Panc1 (cell line): ENCODE data around the gene CSNK1G1. TPM values are rescaled to one million over a fixed set of nuclear protein-coding genes. Genes with fewer than 3 reads are reported as not detected.
"Not testable (repeated sequence)": the region's sequence is repeated elsewhere in the genome, so short reads cannot be mapped to it uniquely, and the experiment has no call there.

Experiments
- ATAC-seq: fragments of 200-7000 bp; cut with Tn5 transposase; 2 replicates; pipeline ENCODE4 v1.9.1; 2020; ENCODE audit warnings: mild to moderate bottlenecking, moderate library complexity
- BruUV-seq: library from RNA; stranded (reverse); fragments of 400-500 nt; replicated peaks from 2 replicates; lab custom pipeline; 2021; lab: Mats Ljungman, UMichigan
- CTCF ChIA-PET: fragments of 300-600 bp; sonication (Branson Sonifier 250); formaldehyde crosslinking; loops from one replicate; lab custom pipeline; 2022; ENCODE audit warnings: antibody characterized with exemption; lab: Charles Lee
- POLR2A ChIA-PET: fragments of 300-600 bp; sonication (Branson Sonifier 250); formaldehyde crosslinking; loops from one replicate; lab custom pipeline; 2022; ENCODE audit warnings: antibody characterized with exemption; lab: Charles Lee
- DNase-seq: peaks from one replicate; pipeline ENCODE4 v3.0.0-alpha.2; 2010; ENCODE audit warnings: low read depth, low spot score
- H3K27ac ChIP-seq: 2 replicates; pipeline ENCODE4 v1.5.1; 2011; ENCODE audit warnings: mild to moderate bottlenecking, low read length, inconsistent platforms
- H3K27me3 ChIP-seq: fragments of 200-500 bp; sonication (Bioruptor generic); 2 replicates; pipeline ENCODE4 v1.6.0; 2014; ENCODE audit warnings: low read length, inconsistent platforms; ENCODE audit not compliant: control insufficient read depth, insufficient read depth
- H3K36me3 ChIP-seq: fragments of 200-500 bp; sonication (Bioruptor generic); 2 replicates; pipeline ENCODE4 v1.5.1; 2014; ENCODE audit warnings: inconsistent platforms, mild to moderate bottlenecking, low read length, moderate library complexity; ENCODE audit not compliant: control insufficient read depth, insufficient read depth
- H3K4me1 ChIP-seq: 2 replicates; pipeline ENCODE4 v1.5.1; 2011; ENCODE audit warnings: inconsistent platforms, mild to moderate bottlenecking, low read length, moderate library complexity; ENCODE audit not compliant: control insufficient read depth, insufficient read depth
- H3K4me3 ChIP-seq, 2 experiments: 2 replicates each; pipeline ENCODE4 v1.5.1; 2011 to 2012; ENCODE audit warnings: low read depth in 2 of 2, low read length in 2 of 2, mild to moderate bottlenecking in 2 of 2, inconsistent platforms in 1 of 2, moderate library complexity in 1 of 2
- H3K9me3 ChIP-seq: fragments of 200-500 bp; sonication (Bioruptor generic); 2 replicates; pipeline ENCODE4 v1.5.1; 2014; ENCODE audit warnings: low read depth, mild to moderate bottlenecking, inconsistent platforms, low read length, moderate library complexity; ENCODE audit not compliant: control insufficient read depth, insufficient read depth
- POLR2AphosphoS5 ChIP-seq: IDR thresholded peaks from 2 replicates; pipeline ENCODE4 v1.6.1; 2012; ENCODE audit warnings: mild to moderate bottlenecking, low read depth, low read length, moderate library complexity
- SIN3A ChIP-seq: IDR thresholded peaks from 2 replicates; pipeline ENCODE4 v1.6.1; 2012; ENCODE audit warnings: low read depth, mild to moderate bottlenecking, low read length, moderate library complexity, borderline replicate concordance; ENCODE audit not compliant: insufficient read depth
- TCF7L2 ChIP-seq: IDR thresholded peaks from 2 replicates; pipeline ENCODE4 v1.6.1; 2011; ENCODE audit warnings: mild to moderate bottlenecking, low read depth, low read length, inconsistent platforms
- in situ Hi-C: cut with HindIII; loops from 2 replicates; pipeline ENCODE4 v1.10.0; 2016; ENCODE audit warnings: low sequenced_read_pairs, low pct_unique_long_range_greater_than_20kb
- intact Hi-C: fragments of 100-400 bp; cut with micrococcal nuclease; formaldehyde crosslinking; loops from one replicate; pipeline ENCODE4 v1.10.0; 2022; ENCODE audit not compliant: unreplicated experiment
- total RNA-seq: library from RNA; stranded (reverse); gene quantifications from one replicate; pipeline ENCODE4 v1.2.1, GENCODE V29; 2021; ENCODE audit not compliant: unreplicated experiment
- TF ChIP-seq, protein P1 (sequence below), 2 experiments: IDR thresholded peaks; 2 replicates each; pipeline ENCODE4 v1.6.1; 2011 to 2012; ENCODE audit warnings: low read depth in 2 of 2, control low read depth in 1 of 2, low read length in 1 of 2, mild to moderate bottlenecking in 1 of 2, moderate library complexity in 1 of 2; ENCODE audit not compliant: insufficient read depth in 1 of 2
- TF ChIP-seq, protein P2 (sequence below): fragments of 450-650 bp; IDR thresholded peaks from 2 replicates; pipeline ENCODE4 v1.5.1; 2017; ENCODE audit warnings: mild to moderate bottlenecking

CSNK1G1 gene
- total RNA-seq, 1 experiment from 2014 or later = 22.8 TPM

DNA sequence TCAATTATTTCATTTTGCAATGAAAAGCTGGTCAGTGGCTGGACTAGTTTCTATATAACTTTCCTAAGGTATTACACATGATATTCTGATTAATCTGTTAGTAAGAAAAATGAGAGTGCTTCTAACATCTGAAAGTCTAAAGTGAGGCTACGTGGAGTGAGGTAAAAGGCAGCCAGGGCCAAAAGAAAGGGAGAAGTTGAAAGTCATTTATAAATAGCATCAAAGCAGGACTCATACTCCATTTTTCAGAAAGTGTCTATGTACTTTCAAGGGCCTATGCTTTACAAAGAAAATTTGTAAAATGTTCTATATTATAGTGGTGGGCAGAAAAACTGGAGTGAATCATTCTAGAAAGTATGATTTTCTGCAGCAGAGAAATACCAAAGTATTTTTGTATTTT, 80.0 kb downstream of the CSNK1G1 start:
- Histone ChIP-seq H3K9me3 (no peaks in the 10 kb centered on the region), H3K4me3 (no peak overlapping the region), H3K27ac (no peak overlapping the region), H3K4me1 (0 out of 2 replicates have a peak, but pooled peaks cover 4% of the 10 kb centered on the region), H3K36me3 (no peaks in the 10 kb centered on the region), H3K27me3 (no peaks in the 10 kb centered on the region)
- ATAC-seq (no peak), DNase-seq (no peak)
- intact Hi-C loops (no loop called here), in situ Hi-C loops (no loop called here)
- POLR2A ChIA-PET = no interaction called here
- no peak for TF ChIP-seq POLR2AphosphoS5
- CTCF ChIA-PET = no interaction called here
- BruUV-seq = no TSS peak

DNA sequence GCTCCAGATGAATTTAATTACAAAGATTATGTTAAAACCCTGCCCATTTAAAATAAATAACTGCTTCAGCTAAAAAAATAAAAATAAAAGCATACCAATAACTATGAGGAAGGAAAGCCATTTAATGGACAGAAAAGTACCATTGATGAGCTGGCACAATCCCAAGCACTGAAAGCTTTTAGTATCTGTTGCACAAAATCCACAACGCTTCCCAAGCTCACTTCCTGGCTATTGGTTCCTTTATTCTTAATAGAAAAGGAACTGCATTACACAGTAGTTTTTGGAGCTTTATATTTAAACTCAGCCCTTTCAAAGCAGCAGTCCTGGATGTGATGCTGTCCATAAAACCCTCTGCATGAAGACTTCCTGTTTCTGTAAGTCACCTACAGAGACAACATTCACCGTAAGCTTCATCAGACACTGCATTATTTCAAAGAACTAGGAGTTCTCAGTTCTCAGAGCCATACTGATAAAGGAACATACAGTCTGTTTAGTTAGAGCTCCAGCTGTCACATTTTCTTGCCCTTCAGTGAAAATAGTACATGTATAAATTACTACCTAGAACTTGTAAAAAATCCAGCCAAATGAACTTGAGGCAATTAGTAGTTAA, 81.5 kb downstream of the CSNK1G1 start:
- DNase-seq (no peak), ATAC-seq (no peak)
- H3K4me1 ChIP-seq = 0 out of 2 replicates have a peak, but pooled peaks cover 4% of the 10 kb centered on the region
- TF ChIP-seq POLR2AphosphoS5 = no peak
- TF ChIP-seq, protein P1, sequence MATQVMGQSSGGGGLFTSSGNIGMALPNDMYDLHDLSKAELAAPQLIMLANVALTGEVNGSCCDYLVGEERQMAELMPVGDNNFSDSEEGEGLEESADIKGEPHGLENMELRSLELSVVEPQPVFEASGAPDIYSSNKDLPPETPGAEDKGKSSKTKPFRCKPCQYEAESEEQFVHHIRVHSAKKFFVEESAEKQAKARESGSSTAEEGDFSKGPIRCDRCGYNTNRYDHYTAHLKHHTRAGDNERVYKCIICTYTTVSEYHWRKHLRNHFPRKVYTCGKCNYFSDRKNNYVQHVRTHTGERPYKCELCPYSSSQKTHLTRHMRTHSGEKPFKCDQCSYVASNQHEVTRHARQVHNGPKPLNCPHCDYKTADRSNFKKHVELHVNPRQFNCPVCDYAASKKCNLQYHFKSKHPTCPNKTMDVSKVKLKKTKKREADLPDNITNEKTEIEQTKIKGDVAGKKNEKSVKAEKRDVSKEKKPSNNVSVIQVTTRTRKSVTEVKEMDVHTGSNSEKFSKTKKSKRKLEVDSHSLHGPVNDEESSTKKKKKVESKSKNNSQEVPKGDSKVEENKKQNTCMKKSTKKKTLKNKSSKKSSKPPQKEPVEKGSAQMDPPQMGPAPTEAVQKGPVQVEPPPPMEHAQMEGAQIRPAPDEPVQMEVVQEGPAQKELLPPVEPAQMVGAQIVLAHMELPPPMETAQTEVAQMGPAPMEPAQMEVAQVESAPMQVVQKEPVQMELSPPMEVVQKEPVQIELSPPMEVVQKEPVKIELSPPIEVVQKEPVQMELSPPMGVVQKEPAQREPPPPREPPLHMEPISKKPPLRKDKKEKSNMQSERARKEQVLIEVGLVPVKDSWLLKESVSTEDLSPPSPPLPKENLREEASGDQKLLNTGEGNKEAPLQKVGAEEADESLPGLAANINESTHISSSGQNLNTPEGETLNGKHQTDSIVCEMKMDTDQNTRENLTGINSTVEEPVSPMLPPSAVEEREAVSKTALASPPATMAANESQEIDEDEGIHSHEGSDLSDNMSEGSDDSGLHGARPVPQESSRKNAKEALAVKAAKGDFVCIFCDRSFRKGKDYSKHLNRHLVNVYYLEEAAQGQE (IDR thresholded peaks at IDR 0.05; ENCODE audit: insufficient read depth in 1 of 2, low read depth in 2 of 2, low read length in 1 of 2) = no peak
- no peak overlapping the region for H3K4me3 ChIP-seq
- H3K36me3 ChIP-seq = no peaks in the 10 kb centered on the region
- H3K27ac ChIP-seq = no peak overlapping the region
- intact Hi-C loops (no loop called here), in situ Hi-C loops (no loop called here)
- ChIA-PET POLR2A (interaction anchor here (0.6 to 1.3 kb wide), 3 partner anchors 27 to 566 kb away, joined by 3 to 4 read pairs (median 3); no protein-coding TSS in a partner anchor), CTCF (no interaction called here)
- H3K27me3 ChIP-seq = no peaks in the 10 kb centered on the region
- no TSS peak for BruUV-seq
- no peaks in the 10 kb centered on the region for H3K9me3 ChIP-seq

DNA sequence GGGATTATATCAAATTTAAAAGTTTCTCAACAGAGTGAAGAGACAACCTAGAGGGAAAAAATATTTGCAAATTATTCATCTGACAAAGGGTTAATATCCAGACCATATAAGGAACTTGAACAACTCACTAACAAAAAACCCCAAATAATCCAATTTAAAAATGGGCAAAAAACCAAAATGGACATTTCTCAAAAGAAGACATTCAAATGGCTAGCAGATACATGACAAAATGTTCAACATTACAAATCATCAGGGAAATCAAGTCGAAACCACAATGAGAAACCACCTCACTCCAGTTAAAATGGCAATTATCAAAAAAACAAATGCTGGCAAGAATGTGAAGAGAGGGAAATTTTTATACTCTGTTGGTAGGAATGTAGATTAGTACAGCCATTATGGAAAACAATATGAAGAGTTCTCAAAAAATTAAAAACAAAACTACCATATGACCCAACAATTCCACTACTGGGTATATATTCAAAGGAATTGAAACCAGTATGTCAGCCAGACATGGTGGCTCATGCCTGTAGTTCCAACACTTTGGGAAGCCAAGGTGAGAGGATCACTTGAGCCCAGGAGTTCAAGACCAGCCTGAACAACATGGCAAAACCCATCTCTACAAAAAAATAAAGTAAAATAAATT, 88.5 kb downstream of the CSNK1G1 start:
- no TSS peak for BruUV-seq
- Histone ChIP-seq H3K27me3 (no peaks in the 10 kb centered on the region), H3K4me1 (no peaks in the 10 kb centered on the region), H3K27ac (no peak overlapping the region), H3K9me3 (no peaks in the 10 kb centered on the region), H3K4me3 (no peak overlapping the region), H3K36me3 (no peaks in the 10 kb centered on the region)
- in situ Hi-C loops (no loop called here), intact Hi-C loops (no loop called here)
- ATAC-seq (no peak), DNase-seq (no peak)
- ChIA-PET POLR2A (no interaction called here), CTCF (no interaction called here)
- TF ChIP-seq, protein P1 (IDR thresholded peaks at IDR 0.05; ENCODE audit: insufficient read depth in 1 of 2, low read depth in 2 of 2, low read length in 1 of 2) = no peak
- no peak for TF ChIP-seq TCF7L2
- no peak for TF ChIP-seq POLR2AphosphoS5
- TF ChIP-seq, protein P2, sequence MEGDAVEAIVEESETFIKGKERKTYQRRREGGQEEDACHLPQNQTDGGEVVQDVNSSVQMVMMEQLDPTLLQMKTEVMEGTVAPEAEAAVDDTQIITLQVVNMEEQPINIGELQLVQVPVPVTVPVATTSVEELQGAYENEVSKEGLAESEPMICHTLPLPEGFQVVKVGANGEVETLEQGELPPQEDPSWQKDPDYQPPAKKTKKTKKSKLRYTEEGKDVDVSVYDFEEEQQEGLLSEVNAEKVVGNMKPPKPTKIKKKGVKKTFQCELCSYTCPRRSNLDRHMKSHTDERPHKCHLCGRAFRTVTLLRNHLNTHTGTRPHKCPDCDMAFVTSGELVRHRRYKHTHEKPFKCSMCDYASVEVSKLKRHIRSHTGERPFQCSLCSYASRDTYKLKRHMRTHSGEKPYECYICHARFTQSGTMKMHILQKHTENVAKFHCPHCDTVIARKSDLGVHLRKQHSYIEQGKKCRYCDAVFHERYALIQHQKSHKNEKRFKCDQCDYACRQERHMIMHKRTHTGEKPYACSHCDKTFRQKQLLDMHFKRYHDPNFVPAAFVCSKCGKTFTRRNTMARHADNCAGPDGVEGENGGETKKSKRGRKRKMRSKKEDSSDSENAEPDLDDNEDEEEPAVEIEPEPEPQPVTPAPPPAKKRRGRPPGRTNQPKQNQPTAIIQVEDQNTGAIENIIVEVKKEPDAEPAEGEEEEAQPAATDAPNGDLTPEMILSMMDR = no peak
- no peak for TF ChIP-seq SIN3A

DNA sequence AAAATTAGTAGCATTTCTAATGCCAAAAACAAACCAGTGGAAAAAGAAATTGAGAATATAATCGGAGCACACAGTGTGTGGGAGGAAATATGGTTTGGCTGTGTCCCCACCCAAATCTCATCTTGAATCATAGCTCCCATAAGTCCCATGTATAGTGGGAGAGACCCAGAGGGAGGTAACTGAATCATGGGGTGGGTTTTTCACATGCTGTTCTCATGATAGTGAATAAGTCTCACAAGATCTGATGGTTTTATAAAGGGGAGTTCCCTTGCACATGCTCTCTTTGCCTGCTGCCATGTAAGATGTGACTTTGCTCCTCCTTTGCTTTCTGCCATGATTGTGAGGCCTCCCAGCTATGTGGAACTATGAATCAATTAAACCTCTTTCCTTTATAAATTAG, 90.8 kb downstream of the CSNK1G1 start:
- BruUV-seq, DNase-seq, H3K4me1 ChIP-seq, H3K36me3 ChIP-seq, H3K9me3 ChIP-seq, H3K4me3 ChIP-seq, CTCF ChIA-PET, ATAC-seq, H3K27ac ChIP-seq, in situ Hi-C loops, H3K27me3 ChIP-seq, intact Hi-C loops: not testable (repeated sequence)
- POLR2A ChIA-PET = interaction anchor here (0.6 kb wide), 1 partner anchor 151 kb away, joined by 3 read pairs; no protein-coding TSS in a partner anchor
